GM12892 (cell line): ENCODE data around the gene FAM83B.

Experiments
- POLR2A ChIP-seq: IDR thresholded peaks from 2 replicates; pipeline ENCODE4 v1.6.1; 2011; ENCODE audit warnings: low read depth, low read length, control low read depth
- POLR2AphosphoS5 ChIP-seq: IDR thresholded peaks from 2 replicates; pipeline ENCODE4 v1.6.1; 2011; ENCODE audit warnings: low read depth, low read length, control low read depth
- TAF1 ChIP-seq: IDR thresholded peaks from 2 replicates; pipeline ENCODE4 v1.6.1; 2011; ENCODE audit warnings: low read depth, mild to moderate bottlenecking, control low read depth, low read length, borderline replicate concordance

- no peak for TF ChIP-seq POLR2A
- no peak for TF ChIP-seq POLR2AphosphoS5
- TF ChIP-seq TAF1: no peak
These were observed 41.5 kb upstream of the FAM83B start for GRCh38 chr6:54805077-54805476.
